Muscle of back (tissue), 10 donors: ENCODE results near the gene USP44. TPM values are rescaled to one million over a fixed set of nuclear protein-coding genes. Genes with fewer than 3 reads are reported as not detected.

Experiments used
- polyA plus RNA-seq, 10 donors: library from polyadenylated mRNA; unstranded; fragments of 120-200 nt; gene quantifications; one replicate each; pipeline ENCODE4 v1.2.1, GENCODE V29; 2013; ENCODE audit not compliant: insufficient read length in 10 of 10

USP44 gene
- polyA plus RNA-seq, 10 donors, result 0.56 to 2.4 (median 1.1) TPM

Other genes with a start within 250 kb of the USP44 start
- gene METAP2, start 77.3 kb downstream of the USP44 start, polyA plus RNA-seq, result 100 to 1,000 TPM; 101 to 136 (median 113) TPM
- 10 to 100 TPM; 32.6 to 56.8 (median 46.3) TPM for gene NTN4, start 239.3 kb upstream of the USP44 start, polyA plus RNA-seq